Measurements from ENCODE around the gene REP15.

The REP15 gene

GRCh38 chr12:27680619-27681018, 15.6 kb upstream of the REP15 start:
- no peak overlapping the region for H3K4me3 ChIP-seq (ENCODE audit: control insufficient read depth, low read depth, low read length)
- no peak for TF ChIP-seq CTCF (IDR thresholded peaks at IDR 0.05; ENCODE audit: control insufficient read depth, insufficient read depth, low read depth, low read length, missing control alignments)
- no peak for DNase-seq (ENCODE audit: low read depth)

GRCh38 chr12:27682534-27682933, 13.7 kb upstream of the REP15 start:
- TF ChIP-seq CTCF (IDR thresholded peaks at IDR 0.05; ENCODE audit: control insufficient read depth, insufficient read depth, low read depth, low read length, missing control alignments), result no peak
- H3K4me3 ChIP-seq (ENCODE audit: control insufficient read depth, low read depth, low read length), result no peak overlapping the region
- peak; percentile 16 for DNase-seq (ENCODE audit: low read depth)

- DNase-seq (ENCODE audit: low read depth), result no peak
- no peak overlapping the region for H3K4me3 ChIP-seq (ENCODE audit: control insufficient read depth, low read depth, low read length)
- TF ChIP-seq CTCF (IDR thresholded peaks at IDR 0.05; ENCODE audit: control insufficient read depth, insufficient read depth, low read depth, low read length, missing control alignments), result no peak
Measured at GRCh38 chr12:27685274-27685673, 11.0 kb upstream of the REP15 start.

GRCh38 chr12:27686147-27686546, 10.1 kb upstream of the REP15 start:
- no peak overlapping the region for H3K4me3 ChIP-seq (ENCODE audit: control insufficient read depth, low read depth, low read length)
- no peak for TF ChIP-seq CTCF (IDR thresholded peaks at IDR 0.05; ENCODE audit: control insufficient read depth, insufficient read depth, low read depth, low read length, missing control alignments)
- DNase-seq (ENCODE audit: low read depth), result no peak

GRCh38 chr12:27688671-27689070, 7.6 kb upstream of the REP15 start:
- TF ChIP-seq CTCF (IDR thresholded peaks at IDR 0.05; ENCODE audit: control insufficient read depth, insufficient read depth, low read depth, low read length, missing control alignments), result no peak
- DNase-seq (ENCODE audit: low read depth), result no peak
- H3K4me3 ChIP-seq (ENCODE audit: control insufficient read depth, low read depth, low read length), result no peak overlapping the region

- no peak for DNase-seq (ENCODE audit: low read depth)
- no peak for TF ChIP-seq CTCF (IDR thresholded peaks at IDR 0.05; ENCODE audit: control insufficient read depth, insufficient read depth, low read depth, low read length, missing control alignments)
Measured at GRCh38 chr12:27689558-27690180, 6.6 kb upstream of the REP15 start.

GRCh38 chr12:27693403-27693802, 2.8 kb upstream of the REP15 start:
- no peak overlapping the region for H3K4me3 ChIP-seq (ENCODE audit: control insufficient read depth, low read depth, low read length)

More at GRCh38 chr12:27689558-27690180, 6.6 kb upstream of the REP15 start:
- H3K4me3 ChIP-seq (ENCODE audit: control insufficient read depth, low read depth, low read length), result no peak overlapping the region

More at GRCh38 chr12:27693403-27693802, 2.8 kb upstream of the REP15 start:
- DNase-seq (ENCODE audit: low read depth), result no peak
- no peak for TF ChIP-seq CTCF (IDR thresholded peaks at IDR 0.05; ENCODE audit: control insufficient read depth, insufficient read depth, low read depth, low read length, missing control alignments)

Measured in AG09309 (cell line).